ENCODE data around the gene TRERF1. TPM values are rescaled to one million over a fixed set of nuclear protein-coding genes. Genes with fewer than 3 reads are reported as not detected.

The TRERF1 gene
- total RNA-seq, 1 donor from 2014 or later = 7.9 TPM

GRCh38 chr6:42304053-42304712 lies 147.5 kb downstream of the TRERF1 start:
- no peak for DNase-seq (ENCODE audit: low spot score, unreplicated experiment)
- TF ChIP-seq CTCF (IDR thresholded peaks at IDR 0.05; ENCODE audit: unreplicated experiment) = no peak
- no peak overlapping the region for H3K4me3 Mint-ChIP-seq (ENCODE audit: low read depth)
- H3K27me3 Mint-ChIP-seq = peaks cover 6% of the 10 kb centered on the region
- H3K9me3 Mint-ChIP-seq (ENCODE audit: low read depth) = no peaks in the 10 kb centered on the region
- no peaks in the 10 kb centered on the region for H3K4me1 Mint-ChIP-seq (ENCODE audit: low read depth)
- H3K27ac Mint-ChIP-seq = no peak overlapping the region
- peaks cover 4% of the 10 kb centered on the region for H3K36me3 Mint-ChIP-seq (ENCODE audit: insufficient read depth)

- Mint-ChIP-seq H3K27ac (no peak overlapping the region), H3K36me3 (ENCODE audit: insufficient read depth) (peaks cover 6% of the 10 kb centered on the region), H3K4me1 (ENCODE audit: low read depth) (no peaks in the 10 kb centered on the region), H3K4me3 (ENCODE audit: low read depth) (no peak overlapping the region), H3K9me3 (ENCODE audit: low read depth) (no peaks in the 10 kb centered on the region), H3K27me3 (peaks cover 6% of the 10 kb centered on the region)
- TF ChIP-seq CTCF (IDR thresholded peaks at IDR 0.05; ENCODE audit: unreplicated experiment) = no peak
- DNase-seq (ENCODE audit: low spot score, unreplicated experiment) = no peak
Measured at GRCh38 chr6:42302411-42302810, 149.3 kb downstream of the TRERF1 start.

GRCh38 chr6:42301986-42302385 lies 149.7 kb downstream of the TRERF1 start:
- no peak for TF ChIP-seq CTCF (IDR thresholded peaks at IDR 0.05; ENCODE audit: unreplicated experiment)
- no peaks in the 10 kb centered on the region for H3K9me3 Mint-ChIP-seq (ENCODE audit: low read depth)

GRCh38 chr6:42300701-42301100 lies 151.0 kb downstream of the TRERF1 start:
- no peak for DNase-seq (ENCODE audit: low spot score, unreplicated experiment)
- H3K27me3 Mint-ChIP-seq = peaks cover 6% of the 10 kb centered on the region
- no peak for TF ChIP-seq CTCF (IDR thresholded peaks at IDR 0.05; ENCODE audit: unreplicated experiment)
- H3K9me3 Mint-ChIP-seq (ENCODE audit: low read depth) = no peaks in the 10 kb centered on the region
- H3K36me3 Mint-ChIP-seq (ENCODE audit: insufficient read depth) = peaks cover 6% of the 10 kb centered on the region
- no peaks in the 10 kb centered on the region for H3K4me1 Mint-ChIP-seq (ENCODE audit: low read depth)
- no peak overlapping the region for H3K4me3 Mint-ChIP-seq (ENCODE audit: low read depth)
- H3K27ac Mint-ChIP-seq = no peak overlapping the region

More at GRCh38 chr6:42301986-42302385, 149.7 kb downstream of the TRERF1 start:
- H3K27me3 Mint-ChIP-seq = peaks cover 6% of the 10 kb centered on the region
- DNase-seq (ENCODE audit: low spot score, unreplicated experiment) = no peak
- no peak overlapping the region for H3K27ac Mint-ChIP-seq
- no peak overlapping the region for H3K4me3 Mint-ChIP-seq (ENCODE audit: low read depth)
- H3K36me3 Mint-ChIP-seq (ENCODE audit: insufficient read depth) = peaks cover 6% of the 10 kb centered on the region
- H3K4me1 Mint-ChIP-seq (ENCODE audit: low read depth) = no peaks in the 10 kb centered on the region

- no peak overlapping the region for H3K27ac Mint-ChIP-seq
- H3K36me3 Mint-ChIP-seq (ENCODE audit: insufficient read depth) = peaks cover 6% of the 10 kb centered on the region
- H3K9me3 Mint-ChIP-seq (ENCODE audit: low read depth) = no peaks in the 10 kb centered on the region
- no peak for TF ChIP-seq CTCF (IDR thresholded peaks at IDR 0.05; ENCODE audit: unreplicated experiment)
- H3K4me3 Mint-ChIP-seq (ENCODE audit: low read depth) = no peak overlapping the region
- H3K27me3 Mint-ChIP-seq = peaks cover 6% of the 10 kb centered on the region
- DNase-seq (ENCODE audit: low spot score, unreplicated experiment) = no peak
- H3K4me1 Mint-ChIP-seq (ENCODE audit: low read depth) = peaks cover under 1% of the 10 kb centered on the region
Measured at GRCh38 chr6:42300185-42300584, 151.5 kb downstream of the TRERF1 start.
